ENCODE data around the gene DPH1. TPM values are rescaled to one million over a fixed set of nuclear protein-coding genes. Genes with fewer than 3 reads are reported as not detected.
"Not testable (repeated sequence)": the region's sequence is repeated elsewhere in the genome, so short reads cannot be mapped to it uniquely, and the experiment has no call there.

Gene DPH1
- 36.1 and 54.6 TPM in 2 replicates for polyA plus RNA-seq (2011; rRNA removed)
- polyA minus RNA-seq (2011; rRNA and poly(A)+ RNA removed), result 41.5 and 59.5 TPM in 2 replicates

- no peaks in the 10 kb centered on the region for H3K27me3 ChIP-seq (ENCODE audit: control insufficient read depth, insufficient read depth, low read length)
- ChIA-PET CTCF (interaction anchor here (3.6 to 5.0 kb wide), 3 partner anchors 11 to 120 kb away, joined by 12 to 40 read pairs (median 17); partner anchors contain the start of genes HIC1 and OVCA2), POLR2A (interaction anchor here (0.6 kb wide), 1 partner anchor 127 kb away, joined by 9 read pairs; no protein-coding TSS in a partner anchor)
- TF ChIP-seq CTCF (IDR thresholded peaks at IDR 0.05; ENCODE audit: insufficient read depth, low read depth, low read length), result no peak
- DNase-seq (ENCODE audit: low read depth), result no peak
- H3K4me3 ChIP-seq (ENCODE audit: low read depth, low read length), result peak within 1 kb of the TSS; percentile 76
- H3K36me3 ChIP-seq (ENCODE audit: control insufficient read depth, insufficient read depth, low read length), result peaks cover 4% of the 10 kb centered on the region; the same call in 1 of the 2 replicates
Measured at GRCh38 chr17:2029911-2030778, at the start of gene DPH1. DPH1 (plus strand) TSS chr17:2030153; CDS start chr17:2030170, 17 bp downstream.

DNA sequence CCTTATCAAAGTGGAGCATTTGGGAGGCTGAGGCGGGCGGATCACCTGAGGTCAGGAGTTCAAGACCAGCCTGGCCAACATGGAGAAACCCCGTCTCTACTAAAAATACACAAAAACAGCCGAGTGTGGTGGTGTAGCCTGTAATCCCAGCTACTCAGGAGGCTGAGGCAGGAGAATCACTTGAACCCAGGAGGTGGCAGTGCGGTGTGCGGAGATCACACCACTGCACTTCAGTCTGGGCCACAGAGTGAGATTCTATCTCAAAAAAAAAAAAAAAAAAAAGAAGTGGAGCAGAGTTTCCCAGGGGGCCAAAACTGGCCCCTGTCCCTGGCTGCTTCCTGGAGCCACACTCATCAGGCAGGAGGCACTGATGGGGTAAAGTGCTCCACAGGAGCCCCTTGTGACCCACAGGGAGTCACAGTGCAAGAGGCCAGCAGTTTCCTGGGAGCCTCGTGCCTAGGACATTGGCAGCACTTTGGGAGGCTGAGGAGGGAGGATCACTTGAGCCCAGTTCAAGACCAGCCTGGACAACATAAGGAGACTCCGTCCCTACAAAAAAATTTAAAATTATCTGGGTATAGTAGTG is 49.2 kb upstream of the DPH1 start:
- CTCF ChIA-PET, result no interaction called here
- H3K27me3 ChIP-seq (ENCODE audit: control insufficient read depth, insufficient read depth, low read length), result peaks cover 13% of the 10 kb centered on the region
- POLR2A ChIA-PET, result no interaction called here
- no peak for DNase-seq (ENCODE audit: low read depth)
- H3K4me3 ChIP-seq (ENCODE audit: low read depth, low read length), result no peak overlapping the region
- H3K36me3 ChIP-seq (ENCODE audit: control insufficient read depth, insufficient read depth, low read length), result no peaks in the 10 kb centered on the region
- no peak for TF ChIP-seq CTCF (IDR thresholded peaks at IDR 0.05; ENCODE audit: insufficient read depth, low read depth, low read length)

- DNase-seq (ENCODE audit: low read depth); H3K27me3 ChIP-seq (ENCODE audit: control insufficient read depth, insufficient read depth, low read length); H3K36me3 ChIP-seq (ENCODE audit: control insufficient read depth, insufficient read depth, low read length); POLR2A ChIA-PET; H3K4me3 ChIP-seq (ENCODE audit: low read depth, low read length): not testable (repeated sequence)
- CTCF ChIA-PET, result interaction anchor here (1.2 to 1.3 kb wide), 2 partner anchors 11 to 73 kb away, joined by 3 to 4 read pairs; no protein-coding TSS in a partner anchor
Measured at GRCh38 chr17:1982793-1983366, 47.1 kb upstream of the DPH1 start.

DNA sequence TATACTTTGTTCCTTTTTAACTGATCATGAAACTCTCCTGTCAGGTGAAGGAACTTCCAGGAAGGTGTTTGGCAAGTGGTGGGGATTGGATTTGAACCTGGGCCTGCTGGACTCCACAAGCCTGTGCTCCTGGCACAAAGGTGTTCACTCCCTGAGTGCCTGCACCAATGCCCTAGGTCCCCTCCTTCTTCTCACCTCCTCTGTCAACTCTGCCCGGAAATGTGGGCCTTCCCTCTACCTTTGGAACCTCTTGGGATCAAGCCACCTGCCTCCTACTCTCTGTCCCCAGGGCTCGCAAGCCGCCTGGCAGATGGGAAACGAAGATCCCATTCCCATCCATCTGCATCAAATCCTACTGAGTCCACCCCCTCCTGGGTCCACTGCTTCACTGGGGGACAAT is 44.9 kb upstream of the DPH1 start:
- POLR2A ChIA-PET, result no interaction called here
- no peak overlapping the region for H3K4me3 ChIP-seq (ENCODE audit: low read depth, low read length)
- TF ChIP-seq CTCF (IDR thresholded peaks at IDR 0.05; ENCODE audit: insufficient read depth, low read depth, low read length), result no peak
- DNase-seq (ENCODE audit: low read depth), result no peak
- H3K27me3 ChIP-seq (ENCODE audit: control insufficient read depth, insufficient read depth, low read length), result no peaks in the 10 kb centered on the region
- CTCF ChIA-PET, result interaction anchor here (1.5 kb wide), 1 partner anchor 9 kb away, joined by 3 read pairs; no protein-coding TSS in a partner anchor
- no peaks in the 10 kb centered on the region for H3K36me3 ChIP-seq (ENCODE audit: control insufficient read depth, insufficient read depth, low read length)

- no peak for DNase-seq (ENCODE audit: low read depth)
- H3K4me3 ChIP-seq (ENCODE audit: low read depth, low read length), result no peak overlapping the region
- CTCF ChIA-PET, result interaction anchor here (1.5 kb wide), 1 partner anchor 8 kb away, joined by 3 read pairs; no protein-coding TSS in a partner anchor
- H3K27me3 ChIP-seq (ENCODE audit: control insufficient read depth, insufficient read depth, low read length), result no peaks in the 10 kb centered on the region
- no peak for TF ChIP-seq CTCF (IDR thresholded peaks at IDR 0.05; ENCODE audit: insufficient read depth, low read depth, low read length)
- POLR2A ChIA-PET, result no interaction called here
- H3K36me3 ChIP-seq (ENCODE audit: control insufficient read depth, insufficient read depth, low read length), result no peaks in the 10 kb centered on the region
Measured at GRCh38 chr17:1985686-1986085, 44.3 kb upstream of the DPH1 start.
